Natural killer cell (primary cell): Measurements from ENCODE around the gene PRDM7. TPM values are rescaled to one million over a fixed set of nuclear protein-coding genes. Genes with fewer than 3 reads are reported as not detected.

Source experiments
- ATAC-seq, 3 donors: fragments of 150-1000 bp in 2 of 3; fragments of 200-7000 bp in 1 of 3; cut with Tn5 transposase; 1 replicate in 1 of 3; 2 replicates in 2 of 3; pipeline ENCODE4 v1.10.0; 2021; ENCODE audit warnings: mild to moderate bottlenecking in 2 of 3, moderate library complexity in 2 of 3
- DNase-seq, 2 donors: peaks; one replicate each; pipeline versions ENCODE4 v3.0.0 to v3.0.0-alpha.2; 2013 to 2021; ENCODE audit warnings: mixed read lengths in 1 of 2
- H3K27ac ChIP-seq: one replicate; pipeline ENCODE4 v1.5.1; 2013; ENCODE audit warnings: mild to moderate bottlenecking, low read length
- H3K27me3 ChIP-seq: one replicate; pipeline ENCODE4 v1.6.1; 2013; ENCODE audit warnings: low read length; ENCODE audit not compliant: control insufficient read depth, insufficient read depth
- H3K36me3 ChIP-seq: one replicate; pipeline ENCODE4 v1.6.1; 2013; ENCODE audit warnings: low read length; ENCODE audit not compliant: control insufficient read depth, insufficient read depth
- H3K4me1 ChIP-seq: one replicate; pipeline ENCODE4 v1.6.1; 2013; ENCODE audit warnings: low read length; ENCODE audit not compliant: control insufficient read depth, insufficient read depth
- H3K4me3 ChIP-seq: one replicate; pipeline ENCODE4 v1.5.1; 2013; ENCODE audit warnings: low read length
- H3K9me3 ChIP-seq: one replicate; pipeline ENCODE4 v1.6.1; 2013; ENCODE audit warnings: low read length; ENCODE audit not compliant: control insufficient read depth, insufficient read depth
- H3K27ac Mint-ChIP-seq, 2 donors: one replicate each; pipeline ENCODE4 v1.8.0; 2022; ENCODE audit warnings: mild to moderate bottlenecking in 2 of 2, mixed read lengths in 2 of 2, moderate library complexity in 1 of 2
- H3K27me3 Mint-ChIP-seq, 2 donors: one replicate each; pipeline ENCODE4 v1.8.0; 2022; ENCODE audit warnings: low read depth in 2 of 2, mixed read lengths in 2 of 2
- H3K36me3 Mint-ChIP-seq: one replicate; pipeline ENCODE4 v1.8.0; 2022; ENCODE audit warnings: mixed read lengths
- H3K4me1 Mint-ChIP-seq, 2 donors: one replicate each; pipeline ENCODE4 v1.8.0; 2022; ENCODE audit warnings: mixed read lengths in 2 of 2
- H3K4me3 Mint-ChIP-seq: one replicate; pipeline ENCODE4 v1.8.0; 2022; ENCODE audit warnings: mild to moderate bottlenecking, moderate library complexity, mixed read lengths
- H3K9me3 Mint-ChIP-seq, 2 donors: one replicate each; pipeline ENCODE4 v1.8.0; 2022; ENCODE audit warnings: mixed read lengths in 2 of 2
- CTCF ChIP-seq: fragments of 200-600 bp; IDR thresholded peaks from one replicate; pipeline ENCODE4 v1.8.0; 2022; ENCODE audit warnings: antibody characterized with exemption
- WGBS: methylation state at CpG from one replicate; pipeline ENCODE4 v1.1.7; 2013; ENCODE audit warnings: missing lambda C conversion rate; ENCODE audit not compliant: insufficient coverage; 5-methylcytosine and 5-hydroxymethylcytosine counted together
- intact Hi-C: fragments of 100-400 bp; cut with micrococcal nuclease; formaldehyde crosslinking; loops from one replicate; pipeline ENCODE4 v1.14.2; 2022
- total RNA-seq, 4 donors: library from RNA; stranded (reverse); fragments of 120-200 nt in 1 of 4; gene quantifications; one replicate each; pipeline versions ENCODE4 v1.2.3 to v1.2.4, GENCODE V29; 2013 to 2022

PRDM7 gene
- total RNA-seq, 3 donors from 2014 or later (not counting 1 experiment from before 2014, with no cell fraction given) = not detected

- intact Hi-C loops = no loop called here
- Histone ChIP-seq H3K36me3 (no peaks in the 10 kb centered on the region), H3K27me3 (peaks cover 18% of the 10 kb centered on the region), H3K9me3 (no peaks in the 10 kb centered on the region), H3K4me3 (no peak overlapping the region), H3K4me1 (peaks cover 25% of the 10 kb centered on the region), H3K27ac (no peak overlapping the region)
- Mint-ChIP-seq H3K4me3 (no peak overlapping the region), H3K4me1 (peaks cover 14 to 18% of the 10 kb centered on the region in 2 donors), H3K9me3 (no peaks in the 10 kb centered on the region), H3K36me3 (no peaks in the 10 kb centered on the region), H3K27ac (no peak overlapping the region), H3K27me3 (peaks cover 0 to 25% of the 10 kb centered on the region in 2 donors)
- 91% methylated on average over 11 of the region's 12 CpGs for WGBS
- no peak for ATAC-seq
- no peak for TF ChIP-seq CTCF
- DNase-seq = no peak
These were observed 65.1 kb downstream of the PRDM7 start for GRCh38 chr16:90011908-90012501.

- H3K4me1 Mint-ChIP-seq = peaks cover 14 to 18% of the 10 kb centered on the region in 2 donors
- H3K4me1 ChIP-seq = peaks cover 25% of the 10 kb centered on the region
- no peak overlapping the region for H3K4me3 ChIP-seq
- intact Hi-C loops = no loop called here
- DNase-seq (no peak), ATAC-seq (no peak)
- no peaks in the 10 kb centered on the region for H3K9me3 Mint-ChIP-seq
- no peaks in the 10 kb centered on the region for H3K9me3 ChIP-seq
- 68% methylated on average over 11 of the region's 11 CpGs for WGBS
- peaks cover 18% of the 10 kb centered on the region for H3K27me3 ChIP-seq
- H3K4me3 Mint-ChIP-seq = no peak overlapping the region
- no peaks in the 10 kb centered on the region for H3K36me3 Mint-ChIP-seq
- H3K36me3 ChIP-seq = no peaks in the 10 kb centered on the region
- peaks cover 0 to 25% of the 10 kb centered on the region in 2 donors for H3K27me3 Mint-ChIP-seq
- no peak overlapping the region for H3K27ac Mint-ChIP-seq
- TF ChIP-seq CTCF = no peak
- no peak overlapping the region for H3K27ac ChIP-seq
These were observed 65.7 kb downstream of the PRDM7 start for GRCh38 chr16:90011508-90011819.

- Mint-ChIP-seq H3K36me3 (no peaks in the 10 kb centered on the region), H3K4me3 (no peak overlapping the region), H3K27ac (no peak overlapping the region), H3K4me1 (peaks cover 14 to 18% of the 10 kb centered on the region in 2 donors), H3K27me3 (peaks cover 0 to 25% of the 10 kb centered on the region in 2 donors), H3K9me3 (no peaks in the 10 kb centered on the region)
- Histone ChIP-seq H3K27ac (no peak overlapping the region), H3K9me3 (no peaks in the 10 kb centered on the region), H3K36me3 (no peaks in the 10 kb centered on the region), H3K27me3 (peaks cover 18% of the 10 kb centered on the region), H3K4me3 (no peak overlapping the region), H3K4me1 (peaks cover 25% of the 10 kb centered on the region)
- intact Hi-C loops = no loop called here
- no peak for TF ChIP-seq CTCF
- no peak for ATAC-seq
- 52% methylated on average over 22 of the region's 22 CpGs for WGBS
- no peak for DNase-seq
These were observed 66.2 kb downstream of the PRDM7 start for GRCh38 chr16:90010676-90011507.
